ENCODE results near the gene CD209. TPM values are rescaled to one million over a fixed set of nuclear protein-coding genes. Genes with fewer than 3 reads are reported as not detected.

The CD209 gene
- total and polyA plus RNA-seq, 7 donors, result 1.4 to 12.3 (median 5.4) TPM

DNA sequence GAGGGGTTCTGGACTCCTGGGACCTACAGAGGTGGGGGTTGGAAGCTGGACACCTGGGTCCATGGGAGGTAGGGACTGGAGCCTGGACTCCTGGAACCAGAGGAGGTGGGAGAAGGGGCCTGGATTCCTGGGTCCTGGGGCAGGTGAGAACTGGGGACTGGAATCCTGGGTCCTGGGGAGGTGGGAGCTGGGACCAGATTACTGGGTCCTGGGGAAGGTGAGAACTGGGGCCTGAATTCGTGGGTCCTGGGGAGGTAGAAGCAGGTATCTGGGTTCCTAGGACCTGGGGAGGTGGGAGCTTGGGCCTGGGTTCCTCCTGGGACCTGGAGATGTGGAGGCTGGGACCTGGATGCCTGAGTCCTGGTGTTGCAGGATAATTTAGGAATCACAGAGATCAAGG, 16.4 kb upstream of the CD209 start:
- H3K9me3 ChIP-seq, result peaks cover 0 to 6% (median 0%) of the 10 kb centered on the region in 4 donors
- no peak overlapping the region for H3K4me3 ChIP-seq
- H3K27me3 ChIP-seq, result peaks cover 0 to 11% (median 0%) of the 10 kb centered on the region in 3 donors
- no peak for DNase-seq
- intact Hi-C loops (cut with DNase I), result no loop called here
- H3K36me3 ChIP-seq, result no peaks in the 10 kb centered on the region
- 18 to 45% methylated on average over 1 of the region's 1 CpG for WGBS, 2 donors
- no peak overlapping the region for H3K27ac ChIP-seq
- TF ChIP-seq POLR2AphosphoS5 (IDR thresholded peaks at IDR 0.05) (no peak), EP300 (IDR thresholded peaks at IDR 0.05) (no peak), POLR2A (IDR thresholded peaks at IDR 0.05) (no peak)
- TF ChIP-seq, protein P1, sequence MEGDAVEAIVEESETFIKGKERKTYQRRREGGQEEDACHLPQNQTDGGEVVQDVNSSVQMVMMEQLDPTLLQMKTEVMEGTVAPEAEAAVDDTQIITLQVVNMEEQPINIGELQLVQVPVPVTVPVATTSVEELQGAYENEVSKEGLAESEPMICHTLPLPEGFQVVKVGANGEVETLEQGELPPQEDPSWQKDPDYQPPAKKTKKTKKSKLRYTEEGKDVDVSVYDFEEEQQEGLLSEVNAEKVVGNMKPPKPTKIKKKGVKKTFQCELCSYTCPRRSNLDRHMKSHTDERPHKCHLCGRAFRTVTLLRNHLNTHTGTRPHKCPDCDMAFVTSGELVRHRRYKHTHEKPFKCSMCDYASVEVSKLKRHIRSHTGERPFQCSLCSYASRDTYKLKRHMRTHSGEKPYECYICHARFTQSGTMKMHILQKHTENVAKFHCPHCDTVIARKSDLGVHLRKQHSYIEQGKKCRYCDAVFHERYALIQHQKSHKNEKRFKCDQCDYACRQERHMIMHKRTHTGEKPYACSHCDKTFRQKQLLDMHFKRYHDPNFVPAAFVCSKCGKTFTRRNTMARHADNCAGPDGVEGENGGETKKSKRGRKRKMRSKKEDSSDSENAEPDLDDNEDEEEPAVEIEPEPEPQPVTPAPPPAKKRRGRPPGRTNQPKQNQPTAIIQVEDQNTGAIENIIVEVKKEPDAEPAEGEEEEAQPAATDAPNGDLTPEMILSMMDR (IDR thresholded peaks at IDR 0.05), result no peak
- no peaks in the 10 kb centered on the region for H3K4me1 ChIP-seq

DNA sequence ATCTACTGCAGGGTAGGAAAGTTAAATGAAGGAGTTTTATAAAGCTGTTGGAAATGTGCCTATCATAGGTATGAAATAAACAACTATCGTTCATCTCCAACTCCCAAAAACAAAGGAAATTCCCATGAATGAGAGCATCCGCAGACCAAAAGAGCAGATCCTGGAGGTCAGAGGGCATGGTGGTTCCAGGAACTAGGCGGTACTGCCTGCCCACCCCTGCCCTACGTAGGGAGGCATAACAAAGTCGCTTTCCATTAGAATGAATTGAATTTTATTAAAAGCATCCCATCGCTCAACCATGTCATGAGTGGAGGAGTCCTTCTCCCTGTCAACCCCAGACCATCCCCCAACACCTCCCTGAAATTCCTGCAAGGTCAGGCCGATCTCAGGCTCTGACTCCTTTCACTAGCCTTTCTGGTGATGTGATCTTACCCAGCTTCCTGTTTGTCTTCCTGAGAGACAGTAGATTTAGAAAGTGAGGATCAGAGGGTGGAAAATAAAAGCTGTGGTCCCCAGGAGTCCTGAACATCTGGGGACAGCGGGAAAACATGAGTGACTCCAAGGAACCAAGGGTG, 15.5 kb upstream of the CD209 start, which contains the start of gene CLEC4M:
CLEC4M (plus strand) TSS at position 525 of the 575 bp plus-strand sequence; CDS start at position 549, 24 bp downstream.
- Histone ChIP-seq H3K4me1 (no peaks in the 10 kb centered on the region), H3K36me3 (no peaks in the 10 kb centered on the region), H3K27me3 (peaks cover 0 to 11% (median 0%) of the 10 kb centered on the region in 3 donors), H3K4me3 (no peak within 1 kb of the TSS), H3K9me3 (peaks cover 0 to 8% (median 2%) of the 10 kb centered on the region in 4 donors), H3K27ac (no peak within 1 kb of the TSS)
- no peak for TF ChIP-seq POLR2A (IDR thresholded peaks at IDR 0.05)
- TF ChIP-seq POLR2AphosphoS5 (IDR thresholded peaks at IDR 0.05), result no peak
- TF ChIP-seq, protein P1 (IDR thresholded peaks at IDR 0.05), result no peak
- TF ChIP-seq EP300 (IDR thresholded peaks at IDR 0.05), result no peak
- intact Hi-C loops (cut with DNase I), result no loop called here
- no peak for DNase-seq
- 73 to 87% methylated on average over 8 of the region's 8 CpGs for WGBS, 2 donors

DNA sequence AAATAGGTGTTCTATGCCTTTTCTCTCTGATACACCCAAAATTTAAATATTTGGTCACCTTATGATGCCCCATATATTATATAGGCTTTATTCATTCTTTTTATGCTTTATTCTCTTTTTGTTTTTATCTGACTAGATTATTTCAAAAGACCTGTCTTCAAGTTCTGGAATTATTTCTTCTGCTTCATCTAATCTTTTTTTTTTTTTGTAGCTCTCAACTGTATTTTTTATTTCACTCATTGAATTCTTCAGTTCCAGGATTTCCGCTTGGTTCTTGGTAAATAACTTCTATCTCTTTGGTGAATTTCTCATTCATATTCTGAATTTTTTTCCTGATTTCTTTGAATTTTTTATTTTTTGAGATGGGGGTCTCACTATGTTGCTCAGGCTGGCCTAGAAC, 11.8 kb upstream of the CD209 start:
- DNase-seq, result no peak
- 93 to 94% methylated on average over 1 of the region's 1 CpG for WGBS, 2 donors
- no peak overlapping the region for H3K4me3 ChIP-seq

DNA sequence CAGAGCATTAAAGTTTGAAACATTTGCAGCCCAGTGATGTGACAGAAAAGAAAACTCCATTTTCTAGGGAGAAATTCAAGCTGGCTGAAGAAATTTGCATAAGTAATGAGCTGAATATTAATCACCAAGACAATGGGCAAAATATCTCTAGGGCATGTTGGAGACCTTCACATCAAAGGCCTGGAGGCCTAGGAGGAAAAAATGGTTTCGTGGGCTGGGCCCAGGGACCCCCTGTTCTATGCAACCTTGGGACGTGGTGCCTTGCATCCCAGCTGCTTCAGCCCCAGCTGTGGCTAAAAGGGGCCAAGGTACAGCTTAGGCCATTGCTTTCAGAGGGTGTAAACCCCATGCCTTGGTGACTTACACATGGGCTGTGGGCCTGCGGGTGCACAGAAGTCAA, 10.0 kb upstream of the CD209 start:
- H3K4me1 ChIP-seq, result no peaks in the 10 kb centered on the region
- H3K9me3 ChIP-seq, result peaks cover 0 to 19% (median 12%) of the 10 kb centered on the region in 4 donors
- intact Hi-C loops (cut with DNase I), result no loop called here
- H3K27me3 ChIP-seq, result no peaks in the 10 kb centered on the region
- H3K36me3 ChIP-seq, result no peaks in the 10 kb centered on the region
- H3K27ac ChIP-seq, result no peak overlapping the region
- TF ChIP-seq, protein P1 (IDR thresholded peaks at IDR 0.05), result no peak
- TF ChIP-seq POLR2A (IDR thresholded peaks at IDR 0.05) (no peak), EP300 (IDR thresholded peaks at IDR 0.05) (no peak), POLR2AphosphoS5 (IDR thresholded peaks at IDR 0.05) (no peak)
- DNase-seq, result no peak
- no peak overlapping the region for H3K4me3 ChIP-seq
- WGBS, 2 donors, result 78 to 89% methylated on average over 3 of the region's 3 CpGs

More for the DNA sequence above, 11.8 kb upstream of the CD209 start:
- TF ChIP-seq POLR2AphosphoS5 (IDR thresholded peaks at IDR 0.05), result no peak
- TF ChIP-seq, protein P1 (IDR thresholded peaks at IDR 0.05), result no peak
- no peak for TF ChIP-seq POLR2A (IDR thresholded peaks at IDR 0.05)
- no peak for TF ChIP-seq EP300 (IDR thresholded peaks at IDR 0.05)
- no peak overlapping the region for H3K27ac ChIP-seq
- intact Hi-C loops (cut with DNase I), result no loop called here
- H3K27me3 ChIP-seq, result peaks cover 0 to 7% (median 0%) of the 10 kb centered on the region in 3 donors
- peaks cover 0 to 19% (median 12%) of the 10 kb centered on the region in 4 donors for H3K9me3 ChIP-seq
- H3K4me1 ChIP-seq, result no peaks in the 10 kb centered on the region
- H3K36me3 ChIP-seq, result no peaks in the 10 kb centered on the region

All from sigmoid colon (tissue), 7 donors.